Vagina (tissue), 2 donors: Measurements from ENCODE around the gene MPZL3.

Source experiments
- CTCF ChIP-seq, 3 experiments: fragments of 450-650 bp in 2 of 3; fragments of 200-600 bp in 1 of 3; sonication (generic) in 1 of 3; IDR thresholded peaks; one replicate each; pipeline ENCODE4 v1.5.1; 2017 to 2019; ENCODE audit warnings: antibody characterized with exemption in 3 of 3, mild to moderate bottlenecking in 2 of 3, moderate library complexity in 2 of 3
- POLR2A ChIP-seq, 2 donors: fragments of 450-650 bp; IDR thresholded peaks; one replicate each; pipeline ENCODE4 v1.6.1; 2017; ENCODE audit warnings: antibody characterized with exemption in 2 of 2, mild to moderate bottlenecking in 2 of 2, moderate library complexity in 2 of 2
- POLR2AphosphoS5 ChIP-seq, 2 donors: sonication (generic); formaldehyde crosslinking; IDR thresholded peaks; one replicate each; pipeline ENCODE4 v1.9.0; 2017; ENCODE audit warnings: antibody characterized with exemption in 2 of 2, mild to moderate bottlenecking in 2 of 2, low read depth in 1 of 2; ENCODE audit not compliant: insufficient read depth in 1 of 2

DNA sequence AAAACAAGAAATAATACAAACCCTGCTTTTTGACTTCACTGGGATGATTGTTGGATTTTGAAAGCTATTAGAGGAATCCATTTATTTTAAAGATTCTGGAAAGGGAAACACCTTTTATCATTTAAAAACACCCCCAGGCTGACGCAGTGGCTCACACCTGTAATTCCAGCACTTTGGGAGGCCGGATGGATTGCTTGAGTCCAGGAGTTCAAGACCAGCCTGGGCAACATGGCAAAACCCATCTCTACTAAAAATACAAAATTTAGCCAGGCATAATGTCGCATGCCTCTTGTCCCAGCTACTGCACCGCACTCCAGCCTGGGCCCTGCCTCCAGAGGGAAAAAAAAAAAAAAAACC is 75.4 kb downstream of the MPZL3 start:
- TF ChIP-seq CTCF (IDR thresholded peaks at IDR 0.05) (no peak), POLR2A (IDR thresholded peaks at IDR 0.05) (no peak), POLR2AphosphoS5 (IDR thresholded peaks at IDR 0.05; ENCODE audit: insufficient read depth in 1 of 2, low read depth in 1 of 2) (no peak)
